H9 (cell line): ENCODE results near the gene MIGA1. TPM values are rescaled to one million over a fixed set of nuclear protein-coding genes. Genes with fewer than 3 reads are reported as not detected.

Experiments
- DNase-seq: peaks from one replicate; pipeline ENCODE4 v3.0.0-alpha.2; 2017
- H2AFZ ChIP-seq: one replicate; pipeline ENCODE4 v1.6.1; 2013; ENCODE audit warnings: mild to moderate bottlenecking, low read length, control low read depth, moderate library complexity
- H2AK5ac ChIP-seq: 2 replicates; pipeline ENCODE4 v1.6.1; 2013; ENCODE audit warnings: low read length, control low read depth, mixed read lengths; ENCODE audit not compliant: insufficient read length
- H2BK120ac ChIP-seq: one replicate; pipeline ENCODE4 v1.6.1; 2013; ENCODE audit warnings: low read depth, mild to moderate bottlenecking, low read length, control low read depth, inconsistent platforms; ENCODE audit not compliant: poor library complexity, severe bottlenecking
- H2BK12ac ChIP-seq: 2 replicates; pipeline ENCODE4 v1.6.1; 2013; ENCODE audit warnings: low read length, control low read depth, mixed read lengths, low read depth; ENCODE audit not compliant: insufficient read length
- H2BK15ac ChIP-seq: 2 replicates; pipeline ENCODE4 v1.6.1; 2013; ENCODE audit warnings: low read depth, low read length, control low read depth
- H2BK20ac ChIP-seq: one replicate; pipeline ENCODE4 v1.6.1; 2013; ENCODE audit warnings: low read depth, mild to moderate bottlenecking, low read length, control low read depth, inconsistent platforms; ENCODE audit not compliant: poor library complexity, severe bottlenecking
- H2BK5ac ChIP-seq: 2 replicates; pipeline ENCODE4 v1.6.1; 2013; ENCODE audit warnings: low read length, control low read depth, mixed read lengths; ENCODE audit not compliant: insufficient read length
- H3K14ac ChIP-seq: 2 replicates; pipeline ENCODE4 v1.6.1; 2013; ENCODE audit warnings: low read length, control low read depth; ENCODE audit not compliant: insufficient read depth
- H3K18ac ChIP-seq: 2 replicates; pipeline ENCODE4 v1.6.1; 2013; ENCODE audit warnings: low read depth, mild to moderate bottlenecking, mixed read lengths, low read length, control low read depth; ENCODE audit not compliant: insufficient read length
- H3K23ac ChIP-seq: 2 replicates; pipeline ENCODE4 v1.6.1; 2013; ENCODE audit warnings: low read length, control low read depth, mixed read lengths, low read depth; ENCODE audit not compliant: insufficient read length
- H3K23me2 ChIP-seq: 2 replicates; pipeline ENCODE4 v1.6.1; 2013; ENCODE audit warnings: low read depth, mild to moderate bottlenecking, mixed read lengths, low read length, control low read depth; ENCODE audit not compliant: insufficient read length, poor library complexity, severe bottlenecking
- H3K27ac ChIP-seq: 2 replicates; pipeline ENCODE4 v1.5.1; 2013; ENCODE audit warnings: low read length, control low read depth, mixed read lengths, low read depth; ENCODE audit not compliant: insufficient read length
- H3K27me3 ChIP-seq: 2 replicates; pipeline ENCODE4 v1.6.1; 2013; ENCODE audit warnings: low read length, control low read depth, inconsistent platforms; ENCODE audit not compliant: insufficient read depth
- H3K4ac ChIP-seq: 2 replicates; pipeline ENCODE4 v1.6.1; 2013; ENCODE audit warnings: low read depth, mild to moderate bottlenecking, control low read depth, inconsistent platforms, low read length, moderate library complexity
- H3K4me1 ChIP-seq: 2 replicates; pipeline ENCODE4 v1.6.1; 2013; ENCODE audit warnings: low read length, control low read depth, inconsistent platforms; ENCODE audit not compliant: insufficient read depth
- H3K4me2 ChIP-seq: 2 replicates; pipeline ENCODE4 v1.6.1; 2013; ENCODE audit warnings: low read length, control low read depth, mixed read lengths; ENCODE audit not compliant: insufficient read length, insufficient read depth
- H3K56ac ChIP-seq: 2 replicates; pipeline ENCODE4 v1.6.1; 2013; ENCODE audit warnings: low read depth, mild to moderate bottlenecking, mixed read lengths, low read length, control low read depth; ENCODE audit not compliant: insufficient read length
- H3K79me1 ChIP-seq: 2 replicates; pipeline ENCODE4 v1.6.1; 2013; ENCODE audit warnings: low read depth, mild to moderate bottlenecking, moderate library complexity, low read length, control low read depth, inconsistent platforms; ENCODE audit not compliant: insufficient read depth, poor library complexity, severe bottlenecking
- H3K79me2 ChIP-seq: 2 replicates; pipeline ENCODE4 v1.6.1; 2013; ENCODE audit warnings: low read length, control low read depth, inconsistent platforms; ENCODE audit not compliant: insufficient read depth
- H3K9ac ChIP-seq: 2 replicates; pipeline ENCODE4 v1.6.1; 2013; ENCODE audit warnings: low read length, control low read depth, mixed read lengths; ENCODE audit not compliant: insufficient read length; ENCODE audit errors: extremely low read depth
- H3K9me3 ChIP-seq: one replicate; pipeline ENCODE4 v1.6.1; 2013; ENCODE audit warnings: low read depth, low read length, inconsistent platforms; ENCODE audit not compliant: control insufficient read depth
- H3T11ph ChIP-seq: one replicate; pipeline ENCODE4 v1.6.1; 2013; ENCODE audit warnings: mild to moderate bottlenecking, low read length, control low read depth, inconsistent platforms
- H4K20me1 ChIP-seq: one replicate; pipeline ENCODE4 v1.6.1; 2013; ENCODE audit not compliant: control insufficient read depth, insufficient read length, insufficient read depth
- H4K5ac ChIP-seq: 2 replicates; pipeline ENCODE4 v1.6.1; 2013; ENCODE audit warnings: low read depth, mild to moderate bottlenecking, mixed read lengths, low read length, control low read depth; ENCODE audit not compliant: insufficient read length
- H4K8ac ChIP-seq: replicated peaks from 2 replicates; pipeline ENCODE4 v1.6.1; 2013; ENCODE audit warnings: low read length, control low read depth, mixed read lengths, low read depth; ENCODE audit not compliant: insufficient read length
- H4K91ac ChIP-seq: 2 replicates; pipeline ENCODE4 v1.6.1; 2013; ENCODE audit warnings: low read depth, mild to moderate bottlenecking, moderate library complexity, mixed read lengths, low read length, control low read depth; ENCODE audit not compliant: insufficient read length
- H3K27ac Mint-ChIP-seq, 3 experiments: 2 replicates in 2 of 3; 3 replicates in 1 of 3; pipeline ENCODE4 v1.8.0; 2020 to 2021; ENCODE audit warnings: mixed read lengths in 3 of 3, mild to moderate bottlenecking in 1 of 3, moderate library complexity in 1 of 3
- H3K27me3 Mint-ChIP-seq: 2 replicates; pipeline ENCODE4 v1.8.0; 2021; ENCODE audit warnings: low read depth, mild to moderate bottlenecking, moderate library complexity, mixed read lengths
- H3K36me3 Mint-ChIP-seq, 3 experiments: 2 replicates in 2 of 3; 3 replicates in 1 of 3; pipeline ENCODE4 v1.8.0; 2020 to 2021; ENCODE audit warnings: low read depth in 3 of 3, mixed read lengths in 3 of 3; ENCODE audit not compliant: insufficient read depth in 1 of 3
- H3K4me1 Mint-ChIP-seq, 2 experiments: 2 replicates each; pipeline ENCODE4 v1.8.0; 2020; ENCODE audit warnings: mixed read lengths in 2 of 2
- H3K4me3 Mint-ChIP-seq, 2 experiments: 2 replicates in 1 of 2; 3 replicates in 1 of 2; pipeline ENCODE4 v1.8.0; 2020 to 2021; ENCODE audit warnings: mild to moderate bottlenecking in 2 of 2, mixed read lengths in 2 of 2, moderate library complexity in 1 of 2
- H3K9me3 Mint-ChIP-seq, 2 experiments: 2 replicates in 1 of 2; 3 replicates in 1 of 2; pipeline ENCODE4 v1.8.0; 2020; ENCODE audit warnings: mild to moderate bottlenecking in 2 of 2, mixed read lengths in 2 of 2, moderate library complexity in 1 of 2
- CTCF ChIP-seq: fragments of 200-600 bp; sonication (generic); conservative IDR thresholded peaks from 3 replicates; pipeline ENCODE4 v1.8.0; 2021; ENCODE audit warnings: antibody characterized with exemption, mild to moderate bottlenecking
- WGBS: extraction: QIAGEN DNeasy Blood & Tissue Kit; methylation state at CpG from one replicate; pipeline ENCODE4 v1.1.7; 2013; ENCODE audit warnings: missing lambda C conversion rate, low lambda C conversion rate, mixed read lengths; ENCODE audit not compliant: insufficient read length; ENCODE audit errors: extremely low coverage; 5-methylcytosine and 5-hydroxymethylcytosine counted together
- total RNA-seq: library from RNA; stranded (reverse); gene quantifications from 2 replicates; pipeline ENCODE4 v1.2.1, GENCODE V29; 2021

MIGA1 gene
- total RNA-seq, 1 experiment from 2014 or later: 6.3 TPM

- H4K91ac ChIP-seq: no peak overlapping the region
- no peak overlapping the region for H2BK5ac ChIP-seq
- no peaks in the 10 kb centered on the region for H4K20me1 ChIP-seq
- H3K4me1 ChIP-seq: no peaks in the 10 kb centered on the region
- H2BK120ac ChIP-seq: no peak overlapping the region
- no peaks in the 10 kb centered on the region for H3K23me2 ChIP-seq
- peaks cover 0 to 3% of the 10 kb centered on the region in 2 experiments; a peak in 1 of 5 replicates for H3K9me3 Mint-ChIP-seq
- no peak overlapping the region for H2BK12ac ChIP-seq
- H3K18ac ChIP-seq: no peak overlapping the region
- no peak for TF ChIP-seq CTCF
- peaks cover 4 to 10% (median 9%) of the 10 kb centered on the region in 3 experiments; a peak in 6 of 7 replicates for H3K36me3 Mint-ChIP-seq
- no peak overlapping the region for H3T11ph ChIP-seq
- no peaks in the 10 kb centered on the region for H3K27me3 ChIP-seq
- no peak overlapping the region; a peak in 1 of 7 replicates for H3K27ac Mint-ChIP-seq
- H2AFZ ChIP-seq: no peak overlapping the region
- H2AK5ac ChIP-seq: no peak overlapping the region
- no peaks in the 10 kb centered on the region for H3K79me2 ChIP-seq
- H3K4me3 Mint-ChIP-seq: no peak overlapping the region
- no peak overlapping the region for H3K23ac ChIP-seq
- H3K56ac ChIP-seq: no peak overlapping the region
- no peaks in the 10 kb centered on the region for H3K79me1 ChIP-seq
- H2BK20ac ChIP-seq: no peak overlapping the region
- H4K8ac ChIP-seq: no peak overlapping the region
- H3K14ac ChIP-seq: no peak overlapping the region
- H3K4ac ChIP-seq: no peak overlapping the region
- H4K5ac ChIP-seq: no peak overlapping the region
- H3K9me3 ChIP-seq: no peaks in the 10 kb centered on the region
- no peaks in the 10 kb centered on the region for H3K4me1 Mint-ChIP-seq
- no peak overlapping the region for H3K4me2 ChIP-seq
- H2BK15ac ChIP-seq: no peak overlapping the region
- no peak overlapping the region for H3K9ac ChIP-seq
- no peak for DNase-seq
- no CpG with 5 or more reads among the region's 1 CpG for WGBS
- no peaks in the 10 kb centered on the region for H3K27me3 Mint-ChIP-seq
- no peak overlapping the region for H3K27ac ChIP-seq
Measured at GRCh38 chr1:77829851-77830250, 50.4 kb downstream of the MIGA1 start.
